ENCODE measurements around the gene KRT77.

Gene KRT77

GRCh38 chr12:52655251-52655650 lies 48.1 kb downstream of the KRT77 start:
- DNase-seq: no peak

GRCh38 chr12:52651726-52652261 lies 51.5 kb downstream of the KRT77 start, which contains the start of gene KRT2:
TSS of gene KRT2 (minus strand) at chr12:52652211. CDS start at chr12:52652142, 69 bp downstream.
- no peak for DNase-seq

GRCh38 chr12:52650520-52651081 lies 52.7 kb downstream of the KRT77 start:
- peak; percentile 4 for DNase-seq

- DNase-seq: no peak
Measured at GRCh38 chr12:52649066-52649465, 54.3 kb downstream of the KRT77 start.

GRCh38 chr12:52648012-52648550 lies 55.2 kb downstream of the KRT77 start:
- no peak for DNase-seq

- DNase-seq: no peak
Measured at GRCh38 chr12:52647601-52648000, 55.7 kb downstream of the KRT77 start.

GRCh38 chr12:52646613-52647012 lies 56.7 kb downstream of the KRT77 start:
- DNase-seq: no peak

GRCh38 chr12:52645982-52646381 lies 57.3 kb downstream of the KRT77 start:
- DNase-seq: no peak

GRCh38 chr12:52645120-52645761 lies 58.1 kb downstream of the KRT77 start:
- no peak for DNase-seq

- no peak for DNase-seq
Measured at GRCh38 chr12:52644078-52644415, 59.3 kb downstream of the KRT77 start.

- no peak for DNase-seq
Measured at GRCh38 chr12:52643233-52644077, 59.9 kb downstream of the KRT77 start.

- no peak for DNase-seq
Measured at GRCh38 chr12:52641468-52641867, 61.9 kb downstream of the KRT77 start.

Measured in right kidney (tissue), 1 donor.